Body of pancreas (tissue), 4 donors: ENCODE data around the gene UBR2. TPM values are rescaled to one million over a fixed set of nuclear protein-coding genes. Genes with fewer than 3 reads are reported as not detected.
"Not testable (repeated sequence)": the region's sequence is repeated elsewhere in the genome, so short reads cannot be mapped to it uniquely, and the experiment has no call there.

Source experiments
- ATAC-seq: fragments of 150-250 bp; one replicate; pipeline ENCODE4 v1.9.1; 2016
- DNase-seq, 4 donors: peaks; one replicate each; pipeline ENCODE4 v3.0.0-alpha.2; 2019
- H3K27ac ChIP-seq, 4 donors: fragments of 200-600 bp; sonication (generic); 1 replicate in 3 of 4; 2 replicates in 1 of 4; pipeline versions ENCODE4 v1.5.1 to v1.6.1; 2016 to 2019; ENCODE audit warnings: mild to moderate bottlenecking in 1 of 4, mixed read lengths in 1 of 4, moderate library complexity in 1 of 4
- H3K27me3 ChIP-seq, 2 donors: fragments of 200-600 bp; sonication (generic); one replicate each; pipeline ENCODE4 v1.6.0; 2016; ENCODE audit warnings: mild to moderate bottlenecking in 1 of 2
- H3K36me3 ChIP-seq, 2 donors: fragments of 200-600 bp; sonication (generic); replicated peaks in 1 of 2; 2 replicates each; pipeline ENCODE4 v1.5.1; 2016; ENCODE audit warnings: low read depth in 2 of 2; ENCODE audit not compliant: insufficient read depth in 1 of 2
- H3K4me1 ChIP-seq: fragments of 200-600 bp; sonication (generic); one replicate; pipeline ENCODE4 v1.6.0; 2016
- H3K4me3 ChIP-seq, 2 donors: fragments of 200-600 bp; sonication (generic); 1 replicate in 1 of 2; 2 replicates in 1 of 2; pipeline ENCODE4 v1.5.1; 2016 to 2019
- H3K9me3 ChIP-seq, 3 donors: fragments of 200-600 bp; sonication (generic); 1 replicate in 2 of 3; 2 replicates in 1 of 3; pipeline ENCODE4 v1.5.1; 2016
- POLR2A ChIP-seq, 3 donors: fragments of 450-650 bp; IDR thresholded peaks; one replicate each; pipeline ENCODE4 v1.6.1; 2016; ENCODE audit warnings: antibody characterized with exemption in 3 of 3, mild to moderate bottlenecking in 2 of 3
- WGBS, 2 donors: methylation state at CpG; one replicate each; pipeline ENCODE4 v1.1.5; 2017; 5-methylcytosine and 5-hydroxymethylcytosine counted together
- intact Hi-C: fragments of 100-400 bp; cut with DNase I; formaldehyde crosslinking; loops from one replicate; pipeline ENCODE4 v1.15.1; 2023
- total RNA-seq, 2 donors: library from RNA; depleted of rRNA; stranded (reverse); fragments of >200 nt; gene quantifications; one replicate each; pipeline ENCODE4 v1.1.0, GENCODE V29; 2016
- TF ChIP-seq, protein P1 (sequence below), 7 experiments: fragments of 450-650 bp in 4 of 7; fragments of 200-600 bp in 3 of 7; sonication (generic) in 3 of 7; IDR thresholded peaks; one replicate each; pipeline ENCODE4 v1.5.1; 2016 to 2019; ENCODE audit warnings: antibody characterized with exemption in 7 of 7

Gene UBR2
- total RNA-seq, 2 donors from 2014 or later = 19.4 to 23.9 TPM

DNA sequence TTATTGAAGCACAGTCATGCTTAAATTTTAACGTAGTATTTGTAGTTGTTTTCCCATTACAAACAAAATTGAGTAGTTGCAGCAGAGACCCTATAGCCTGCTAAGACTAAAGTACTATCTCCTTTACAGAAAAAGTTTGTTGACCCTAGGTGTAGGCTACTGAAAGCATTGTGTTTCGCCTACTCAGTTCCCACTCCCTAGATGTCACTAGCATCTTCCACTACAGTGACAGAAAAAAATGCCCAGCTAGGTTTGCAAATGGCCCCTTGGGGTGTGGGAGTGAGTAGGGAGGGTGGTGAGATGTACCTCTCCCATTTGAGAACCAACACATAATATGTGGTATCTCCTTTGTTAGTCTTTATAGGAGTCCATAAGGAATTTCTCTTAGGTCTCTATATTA, 34.5 kb downstream of the UBR2 start:
- TF ChIP-seq POLR2A (IDR thresholded peaks at IDR 0.05) = no peak
- TF ChIP-seq, protein P1, sequence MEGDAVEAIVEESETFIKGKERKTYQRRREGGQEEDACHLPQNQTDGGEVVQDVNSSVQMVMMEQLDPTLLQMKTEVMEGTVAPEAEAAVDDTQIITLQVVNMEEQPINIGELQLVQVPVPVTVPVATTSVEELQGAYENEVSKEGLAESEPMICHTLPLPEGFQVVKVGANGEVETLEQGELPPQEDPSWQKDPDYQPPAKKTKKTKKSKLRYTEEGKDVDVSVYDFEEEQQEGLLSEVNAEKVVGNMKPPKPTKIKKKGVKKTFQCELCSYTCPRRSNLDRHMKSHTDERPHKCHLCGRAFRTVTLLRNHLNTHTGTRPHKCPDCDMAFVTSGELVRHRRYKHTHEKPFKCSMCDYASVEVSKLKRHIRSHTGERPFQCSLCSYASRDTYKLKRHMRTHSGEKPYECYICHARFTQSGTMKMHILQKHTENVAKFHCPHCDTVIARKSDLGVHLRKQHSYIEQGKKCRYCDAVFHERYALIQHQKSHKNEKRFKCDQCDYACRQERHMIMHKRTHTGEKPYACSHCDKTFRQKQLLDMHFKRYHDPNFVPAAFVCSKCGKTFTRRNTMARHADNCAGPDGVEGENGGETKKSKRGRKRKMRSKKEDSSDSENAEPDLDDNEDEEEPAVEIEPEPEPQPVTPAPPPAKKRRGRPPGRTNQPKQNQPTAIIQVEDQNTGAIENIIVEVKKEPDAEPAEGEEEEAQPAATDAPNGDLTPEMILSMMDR (IDR thresholded peaks at IDR 0.05) = no peak

DNA sequence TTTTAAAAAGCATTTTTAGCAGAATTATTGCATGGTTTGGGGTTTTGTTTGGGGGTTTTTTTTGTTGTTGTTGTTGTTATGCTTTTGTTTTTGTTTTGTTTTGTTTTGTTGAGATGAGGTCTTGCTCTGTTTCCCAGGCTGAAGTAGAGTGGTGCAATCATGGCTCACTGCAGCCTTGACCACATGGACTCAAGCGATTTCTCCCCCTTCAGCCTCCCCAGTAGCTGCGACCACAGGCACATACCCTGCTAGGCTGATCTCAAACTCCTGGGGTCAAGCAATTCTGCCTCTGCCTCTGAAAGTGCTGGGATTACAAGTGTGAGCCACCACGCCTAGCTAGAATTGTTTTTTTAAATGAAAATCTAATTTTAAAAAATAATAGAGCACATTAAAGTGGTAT, 35.7 kb downstream of the UBR2 start:
- intact Hi-C loops = no loop called here
- Histone ChIP-seq H3K36me3 (peaks cover 0 to 4% of the 10 kb centered on the region in 2 donors), H3K4me3 (no peak overlapping the region), H3K4me1 (no peaks in the 10 kb centered on the region), H3K9me3 (no peaks in the 10 kb centered on the region), H3K27me3 (no peaks in the 10 kb centered on the region), H3K27ac (no peak overlapping the region)
- DNase-seq = no peak
- WGBS, 2 donors = 92 to 93% methylated on average over 3 of the region's 3 CpGs
- ATAC-seq = no peak
- TF ChIP-seq POLR2A (IDR thresholded peaks at IDR 0.05) = no peak
- TF ChIP-seq, protein P1 (IDR thresholded peaks at IDR 0.05) = no peak

More for the DNA sequence above, 34.5 kb downstream of the UBR2 start:
- Histone ChIP-seq H3K27ac (no peak overlapping the region), H3K4me3 (no peak overlapping the region), H3K36me3 (peaks cover 0 to 4% of the 10 kb centered on the region in 2 donors), H3K9me3 (no peaks in the 10 kb centered on the region), H3K4me1 (peaks cover 5% of the 10 kb centered on the region), H3K27me3 (no peaks in the 10 kb centered on the region)
- no peak for DNase-seq
- intact Hi-C loops = no loop called here
- ATAC-seq = no peak
- 92 to 98% methylated on average over 2 of the region's 2 CpGs for WGBS, 2 donors

DNA sequence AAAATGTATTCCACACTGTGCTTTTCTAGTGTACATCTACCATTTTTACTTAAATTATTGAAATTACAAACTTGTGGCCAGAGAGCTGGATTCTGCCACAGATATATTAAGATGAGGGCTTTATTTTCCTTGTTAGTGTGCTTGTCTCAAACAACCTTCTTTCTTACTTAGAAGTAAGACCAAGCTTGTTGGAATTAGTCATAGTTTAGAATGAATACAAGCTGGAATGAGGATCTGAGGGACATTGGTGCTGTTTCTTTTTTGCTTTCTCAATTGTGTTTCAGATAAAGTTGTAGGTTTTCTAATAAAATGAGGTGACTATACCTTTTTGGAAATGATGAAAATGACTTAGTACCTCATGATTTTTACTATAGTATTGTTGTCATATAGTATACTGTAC, 40.3 kb downstream of the UBR2 start:
- no peaks in the 10 kb centered on the region for H3K27me3 ChIP-seq
- H3K4me3 ChIP-seq = no peak overlapping the region
- H3K9me3 ChIP-seq = no peaks in the 10 kb centered on the region
- H3K36me3 ChIP-seq = peaks cover 0 to 3% of the 10 kb centered on the region in 2 donors
- DNase-seq = no peak
- no peak for ATAC-seq
- H3K4me1 ChIP-seq = no peaks in the 10 kb centered on the region
- intact Hi-C loops = no loop called here
- no peak overlapping the region for H3K27ac ChIP-seq
- no peak for TF ChIP-seq POLR2A (IDR thresholded peaks at IDR 0.05)
- TF ChIP-seq, protein P1 (IDR thresholded peaks at IDR 0.05) = no peak

DNA sequence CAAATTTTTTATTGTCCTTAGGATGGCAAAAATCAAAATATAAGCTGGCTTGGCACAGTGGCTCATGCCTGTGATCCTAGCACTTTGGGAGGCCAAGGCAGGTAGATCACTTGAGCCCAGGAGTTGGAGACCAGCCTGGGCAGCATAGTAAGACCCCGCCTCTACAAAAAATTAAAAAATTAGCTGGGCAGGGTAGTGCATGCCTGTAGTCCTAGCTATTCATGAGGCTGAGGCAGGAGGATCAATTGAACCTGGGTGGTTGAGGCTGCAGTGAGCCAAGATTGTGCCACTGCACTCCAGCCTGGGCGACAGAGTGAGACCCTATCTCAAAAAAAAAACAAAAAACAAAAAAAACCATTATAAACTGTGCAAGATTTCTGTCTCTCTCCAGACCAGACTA, 40.9 kb downstream of the UBR2 start:
- intact Hi-C loops, H3K36me3 ChIP-seq: not testable (repeated sequence)

DNA sequence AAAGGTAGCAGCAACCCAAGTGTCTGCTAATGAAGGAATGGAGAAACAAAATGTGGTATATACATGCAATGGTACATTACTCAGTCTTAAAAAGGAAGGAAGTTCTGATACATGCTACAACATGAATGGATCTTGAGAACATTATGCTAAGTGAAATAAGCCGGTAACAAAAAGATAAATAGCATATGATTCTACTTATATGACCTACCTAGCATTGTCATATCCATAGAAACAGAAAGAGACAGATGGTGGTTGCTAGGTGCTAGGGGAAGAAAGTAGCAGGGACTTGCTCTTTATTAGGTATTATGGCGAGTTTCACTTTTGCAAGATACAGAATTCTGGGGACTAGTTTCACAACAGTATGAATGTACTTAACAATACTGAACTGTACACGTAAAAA, 46.6 kb downstream of the UBR2 start:
- DNase-seq (no peak), ATAC-seq (no peak)
- H3K36me3 ChIP-seq = peaks cover under 1 to 10% of the 10 kb centered on the region in 2 donors
- intact Hi-C loops = no loop called here
- H3K4me1 ChIP-seq = no peaks in the 10 kb centered on the region
- no peak for TF ChIP-seq POLR2A (IDR thresholded peaks at IDR 0.05)
- TF ChIP-seq, protein P1 (IDR thresholded peaks at IDR 0.05) = no peak
- H3K27ac ChIP-seq = no peak overlapping the region
- H3K9me3 ChIP-seq = no peaks in the 10 kb centered on the region
- no peak overlapping the region for H3K4me3 ChIP-seq
- whole genome bisulfite sequencing, 2 donors = 97 to 98% methylated on average over 3 of the region's 3 CpGs
- no peaks in the 10 kb centered on the region for H3K27me3 ChIP-seq

More for the DNA sequence above, 40.9 kb downstream of the UBR2 start:
- DNase-seq, H3K27ac ChIP-seq, ATAC-seq, H3K9me3 ChIP-seq, H3K4me1 ChIP-seq, H3K27me3 ChIP-seq, H3K4me3 ChIP-seq: not testable (repeated sequence)
- 95 to 100% methylated on average over 2 of the region's 2 CpGs for WGBS, 2 donors
